GM18519 (cell line): ENCODE data around the gene FOCAD.

Experiments
- ATAC-seq: cut with Tn5 transposase; IDR thresholded peaks from one replicate; pipeline ENCODE4 v1.9.1; 2021; ENCODE audit warnings: mild to moderate bottlenecking, moderate library complexity; ENCODE audit not compliant: unreplicated experiment, low FRiP score

The FOCAD gene

GRCh38 chr9:20997503-20998076, 313.5 kb downstream of the FOCAD start:
- peak; percentile 80 for ATAC-seq

GRCh38 chr9:21001581-21001980, 317.5 kb downstream of the FOCAD start:
- ATAC-seq, result no peak

GRCh38 chr9:21002040-21002439, 318.0 kb downstream of the FOCAD start:
- no peak for ATAC-seq

GRCh38 chr9:21015129-21015815, 331.2 kb downstream of the FOCAD start:
- no peak for ATAC-seq

- ATAC-seq, result no peak
These were observed 331.9 kb downstream of the FOCAD start for GRCh38 chr9:21015995-21016394.

GRCh38 chr9:21016701-21017491, 332.8 kb downstream of the FOCAD start:
- no peak for ATAC-seq

GRCh38 chr9:21018177-21018576, 334.1 kb downstream of the FOCAD start:
- ATAC-seq, result no peak

GRCh38 chr9:21023861-21024260, 339.8 kb downstream of the FOCAD start:
- no peak for ATAC-seq

GRCh38 chr9:21027295-21027694, 343.2 kb downstream of the FOCAD start:
- ATAC-seq, result no peak

- ATAC-seq, result no peak
These were observed 344.4 kb downstream of the FOCAD start for GRCh38 chr9:21028466-21028865.

GRCh38 chr9:21029661-21030060, 345.6 kb downstream of the FOCAD start:
- ATAC-seq, result no peak

- ATAC-seq, result peak; percentile 86
These were observed 346.5 kb downstream of the FOCAD start for GRCh38 chr9:21030389-21031035.

- ATAC-seq, result peak; percentile 42
These were observed 347.2 kb downstream of the FOCAD start, which contains the start of gene HACD4 for GRCh38 chr9:21031091-21031807. TSS of gene HACD4 (minus strand) at chr9:21031640. CDS start at chr9:21031590, 50 bp downstream.

- no peak for ATAC-seq
These were observed 347.7 kb downstream of the FOCAD start for GRCh38 chr9:21031808-21032183.

- no peak for ATAC-seq
These were observed 353.2 kb downstream of the FOCAD start for GRCh38 chr9:21037278-21037677.

- no peak for ATAC-seq
These were observed 355.2 kb downstream of the FOCAD start for GRCh38 chr9:21039302-21039701.

GRCh38 chr9:21042466-21042865, 358.4 kb downstream of the FOCAD start:
- no peak for ATAC-seq

GRCh38 chr9:21043841-21044240, 359.8 kb downstream of the FOCAD start:
- no peak for ATAC-seq
